Liver (tissue), 3 donors: ENCODE data around the gene NR3C1.

Source experiments
- SP1 ChIP-seq: IDR thresholded peaks from 2 replicates; pipeline ENCODE4 v1.6.1; 2018; ENCODE audit warnings: antibody characterized with exemption, mild to moderate bottlenecking
- YY1 ChIP-seq: IDR thresholded peaks from 2 replicates; pipeline ENCODE4 v1.6.1; 2016; ENCODE audit warnings: antibody characterized with exemption, mild to moderate bottlenecking
- TF ChIP-seq, protein P1 (sequence below): fragments of 150-350 bp; IDR thresholded peaks from 2 replicates; pipeline ENCODE4 v1.5.1; 2017; ENCODE audit warnings: improper control_type of control experiment, low read depth, low read length; ENCODE audit not compliant: missing input control
- donor health status: healthy.
- donor health status: healthy.

GRCh38 chr5:143251190-143251589, 152.3 kb downstream of the NR3C1 start:
- TF ChIP-seq, protein P1, sequence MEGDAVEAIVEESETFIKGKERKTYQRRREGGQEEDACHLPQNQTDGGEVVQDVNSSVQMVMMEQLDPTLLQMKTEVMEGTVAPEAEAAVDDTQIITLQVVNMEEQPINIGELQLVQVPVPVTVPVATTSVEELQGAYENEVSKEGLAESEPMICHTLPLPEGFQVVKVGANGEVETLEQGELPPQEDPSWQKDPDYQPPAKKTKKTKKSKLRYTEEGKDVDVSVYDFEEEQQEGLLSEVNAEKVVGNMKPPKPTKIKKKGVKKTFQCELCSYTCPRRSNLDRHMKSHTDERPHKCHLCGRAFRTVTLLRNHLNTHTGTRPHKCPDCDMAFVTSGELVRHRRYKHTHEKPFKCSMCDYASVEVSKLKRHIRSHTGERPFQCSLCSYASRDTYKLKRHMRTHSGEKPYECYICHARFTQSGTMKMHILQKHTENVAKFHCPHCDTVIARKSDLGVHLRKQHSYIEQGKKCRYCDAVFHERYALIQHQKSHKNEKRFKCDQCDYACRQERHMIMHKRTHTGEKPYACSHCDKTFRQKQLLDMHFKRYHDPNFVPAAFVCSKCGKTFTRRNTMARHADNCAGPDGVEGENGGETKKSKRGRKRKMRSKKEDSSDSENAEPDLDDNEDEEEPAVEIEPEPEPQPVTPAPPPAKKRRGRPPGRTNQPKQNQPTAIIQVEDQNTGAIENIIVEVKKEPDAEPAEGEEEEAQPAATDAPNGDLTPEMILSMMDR, result no peak
- TF ChIP-seq SP1 (no peak), YY1 (no peak)
